ENCODE results near the gene CFAP92. TPM values are rescaled to one million over a fixed set of nuclear protein-coding genes. Genes with fewer than 3 reads are reported as not detected.
"Not testable (repeated sequence)": the region's sequence is repeated elsewhere in the genome, so short reads cannot be mapped to it uniquely, and the experiment has no call there.

The CFAP92 gene
- polyA plus RNA-seq, 5 donors, result 2.6 to 4.2 (median 4.0) TPM

- DNase-seq, result no peak
Measured at GRCh38 chr3:128906031-128906803, 87.7 kb downstream of the CFAP92 start.

- DNase-seq, result no peak
Measured at GRCh38 chr3:128903501-128903900, 90.4 kb downstream of the CFAP92 start.

GRCh38 chr3:128902426-128902825 lies 91.5 kb downstream of the CFAP92 start:
- DNase-seq, result no peak

- DNase-seq, result no peak
Measured at GRCh38 chr3:128895843-128896697, 97.8 kb downstream of the CFAP92 start.

GRCh38 chr3:128889139-128889894 lies 104.6 kb downstream of the CFAP92 start:
- DNase-seq, result no peak

- no peak for DNase-seq
Measured at GRCh38 chr3:128884992-128885391, 108.9 kb downstream of the CFAP92 start.

- DNase-seq, result no peak
Measured at GRCh38 chr3:128882719-128883118, 111.2 kb downstream of the CFAP92 start.

GRCh38 chr3:128881576-128881975 lies 112.3 kb downstream of the CFAP92 start:
- DNase-seq, result no peak

- not testable (repeated sequence) for DNase-seq
Measured at GRCh38 chr3:128880455-128880854, 113.4 kb downstream of the CFAP92 start.

- DNase-seq, result no peak
Measured at GRCh38 chr3:128879991-128880390, 113.9 kb downstream of the CFAP92 start.

- peak; percentile 97 to 98 for DNase-seq
Measured at GRCh38 chr3:128879125-128879969, 114.5 kb downstream of the CFAP92 start, which contains the start of gene ACAD9. ACAD9 (plus strand) TSS chr3:128879620; CDS start chr3:128879692, 72 bp downstream.

- no peak for DNase-seq
Measured at GRCh38 chr3:128878556-128879124, 115.2 kb downstream of the CFAP92 start.

GRCh38 chr3:128878011-128878457 lies 115.8 kb downstream of the CFAP92 start:
- no peak for DNase-seq

- no peak for DNase-seq
Measured at GRCh38 chr3:128875556-128876120, 118.2 kb downstream of the CFAP92 start.

GRCh38 chr3:128874481-128875180 lies 119.2 kb downstream of the CFAP92 start:
- no peak for DNase-seq

GRCh38 chr3:128873244-128874022 lies 120.4 kb downstream of the CFAP92 start:
- DNase-seq, result no peak

- no peak for DNase-seq
Measured at GRCh38 chr3:128872744-128873143, 121.1 kb downstream of the CFAP92 start.

- no peak for DNase-seq
Measured at GRCh38 chr3:128872282-128872681, 121.6 kb downstream of the CFAP92 start.

GRCh38 chr3:128870347-128870746 lies 123.5 kb downstream of the CFAP92 start:
- no peak for DNase-seq

Data from right lung (tissue), 5 donors.